ENCODE measurements around the gene ASCC3.

- no peak for TF ChIP-seq POLR2AphosphoS5 (IDR thresholded peaks at IDR 0.05)
- TF ChIP-seq EP300 (IDR thresholded peaks at IDR 0.05; ENCODE audit: low read depth) = no peak
Measured at GRCh38 chr6:100876251-100876650, 4.9 kb downstream of the ASCC3 start.

All from transverse colon (tissue), 3 donors.